ENCODE results near the gene CDH15.
A peak's percentile ranks its signal among the peaks of the same experiment; 100 is the strongest.
"Not testable (repeated sequence)": the region's sequence is repeated elsewhere in the genome, so short reads cannot be mapped to it uniquely, and the experiment has no call there.

CDH15 gene

DNA sequence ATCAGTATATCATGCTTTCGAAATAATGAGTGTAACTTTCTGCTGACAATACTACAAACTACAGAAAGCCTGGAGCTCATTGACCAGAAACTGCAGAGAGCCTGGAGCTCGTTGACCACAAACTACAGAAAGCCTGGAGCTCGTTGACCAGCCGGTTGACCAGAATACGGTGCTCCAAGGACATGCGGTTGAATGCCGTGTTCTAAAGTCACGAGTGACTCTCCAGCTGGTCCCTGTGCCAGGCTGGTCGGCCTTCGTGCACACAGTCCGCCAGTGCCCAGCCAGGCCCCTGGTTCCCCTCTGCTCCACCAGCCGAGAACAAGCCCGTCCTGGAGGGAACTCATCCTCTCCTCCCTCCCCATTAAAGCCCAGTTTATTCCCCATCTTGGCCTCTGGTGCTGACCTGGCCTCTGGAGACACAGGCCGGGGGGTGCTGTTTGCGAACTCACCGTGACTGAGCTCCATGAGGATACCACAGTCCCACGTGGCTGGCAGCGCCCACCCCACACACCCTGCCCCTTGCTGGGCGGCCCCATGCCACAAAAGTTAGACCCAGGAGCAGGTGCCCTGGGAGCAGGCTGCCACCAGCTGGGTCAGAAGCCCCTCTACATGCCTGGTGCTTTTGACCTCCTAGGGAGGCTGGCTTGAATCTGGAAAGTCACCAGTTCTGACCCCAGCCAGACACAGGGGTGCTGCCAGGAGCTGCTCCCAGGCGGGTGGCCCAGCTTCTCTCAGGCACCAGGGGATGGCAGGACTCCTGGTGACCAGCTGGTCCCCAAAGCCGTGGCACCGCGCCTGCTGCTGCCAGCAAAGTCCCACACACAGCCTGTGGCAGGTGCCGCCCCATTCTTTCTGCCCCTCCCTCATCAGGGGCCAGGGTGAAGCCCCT lies 15.5 kb upstream of the CDH15 start:
- no peak for DNase-seq (ENCODE audit: low read depth)

DNA sequence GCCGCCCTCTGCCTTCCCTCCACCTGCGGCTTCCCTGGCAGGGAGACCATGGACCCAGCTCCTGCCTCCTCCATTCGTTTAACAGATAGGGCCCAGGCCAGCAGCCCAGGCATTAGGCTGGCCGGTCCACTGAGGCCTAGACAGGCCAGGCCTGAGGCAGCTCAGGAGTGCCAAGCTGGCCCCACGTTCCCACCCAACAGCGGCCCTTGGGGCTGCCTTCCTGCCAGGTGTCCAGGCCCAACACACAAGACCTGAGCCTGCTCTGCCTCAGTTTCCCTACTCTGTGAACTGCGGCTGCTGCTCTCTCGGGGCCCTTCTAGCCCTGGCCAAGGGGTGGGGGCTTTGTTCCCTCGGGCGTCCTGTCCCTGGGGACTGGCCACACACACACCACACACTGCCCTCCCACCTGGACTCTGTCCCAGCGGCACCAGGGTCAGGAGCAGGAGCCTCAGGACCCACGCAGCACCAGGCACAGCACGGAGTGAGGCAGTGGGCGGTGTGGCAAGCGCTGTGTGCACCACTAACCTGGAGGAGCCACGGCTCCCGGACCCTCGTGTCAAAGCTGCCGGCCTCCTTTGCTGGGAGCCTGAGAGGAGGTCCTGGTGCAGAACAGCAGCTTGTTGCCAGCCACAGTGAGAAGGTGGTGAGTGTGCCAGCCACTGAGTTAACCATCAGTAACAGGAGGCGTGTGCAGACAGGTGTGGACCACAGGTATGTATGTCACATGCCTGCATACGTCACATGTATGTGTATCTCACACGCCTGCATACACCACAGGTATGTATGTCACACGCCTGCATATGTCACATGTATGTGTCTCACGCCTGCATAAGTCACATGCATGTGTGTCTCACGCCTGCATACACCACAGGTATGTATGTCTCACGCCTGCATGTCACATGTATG lies 14.6 kb upstream of the CDH15 start:
- no peak for DNase-seq (ENCODE audit: low read depth)

GRCh38 chr16:89157778-89158177 lies 13.8 kb upstream of the CDH15 start:
- DNase-seq (ENCODE audit: low read depth): no peak

DNA sequence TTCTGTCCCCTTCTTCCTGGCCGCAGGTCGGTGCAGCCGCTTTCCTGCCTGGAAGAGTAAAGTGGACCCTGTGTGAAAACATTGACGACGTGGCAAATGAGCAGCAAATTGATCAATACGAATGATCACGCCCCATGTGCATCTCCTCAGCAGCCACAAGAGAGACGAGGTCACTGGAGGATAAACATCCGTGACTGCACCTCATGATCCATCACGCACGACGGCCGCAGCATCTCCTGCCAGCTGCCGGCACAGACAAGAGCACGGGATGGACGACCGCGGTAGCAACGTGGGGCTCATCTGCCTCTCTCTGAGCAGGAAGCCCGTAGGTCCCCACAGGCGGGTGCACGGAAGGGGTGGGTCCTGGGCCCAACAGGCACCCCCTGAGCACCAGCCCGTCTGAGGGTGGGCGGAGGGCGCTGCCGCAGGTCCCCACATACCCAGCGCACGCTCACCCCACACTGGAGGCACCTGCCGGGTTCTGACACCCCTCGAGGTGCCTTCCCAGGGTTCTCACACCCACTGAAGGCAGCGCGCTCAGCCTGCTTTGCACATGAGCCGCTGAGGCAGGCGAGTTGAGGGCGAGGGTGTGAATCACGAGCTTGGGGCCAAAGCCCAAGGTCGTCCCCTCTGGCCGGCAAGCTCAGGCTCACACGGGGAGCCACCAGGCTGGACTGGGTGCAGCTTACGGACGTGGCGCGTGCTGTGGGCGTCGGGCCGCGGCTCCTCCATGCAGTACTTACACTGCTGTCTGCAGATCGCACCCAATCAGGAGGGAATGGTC lies 12.3 kb upstream of the CDH15 start:
- DNase-seq (ENCODE audit: low read depth): no peak

DNA sequence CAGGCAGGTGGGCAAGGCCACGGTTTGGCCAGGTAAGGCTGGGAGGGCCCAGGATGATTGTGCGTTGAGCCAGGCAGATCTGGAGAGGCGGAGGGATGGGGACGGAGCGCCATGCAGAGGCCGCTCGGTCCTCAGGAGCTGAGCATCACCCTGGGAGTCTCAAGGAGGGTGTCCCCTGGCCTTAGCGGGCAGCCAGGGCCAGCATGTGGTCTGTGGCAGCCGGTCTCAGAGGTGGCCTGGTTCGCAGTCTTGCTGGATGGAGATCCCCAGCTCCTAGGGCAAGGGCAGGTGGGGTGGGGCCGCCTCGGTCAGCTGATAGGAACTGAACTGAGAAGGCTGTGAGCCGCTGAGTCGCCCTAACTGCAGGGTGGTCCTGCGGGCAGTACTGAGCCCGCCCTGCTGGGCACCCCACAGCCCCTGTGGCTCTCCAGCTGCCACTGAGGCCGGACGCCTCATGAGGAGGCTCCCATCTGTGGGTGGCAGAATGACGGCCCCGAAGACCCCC lies 11.6 kb upstream of the CDH15 start:
- no peak for DNase-seq (ENCODE audit: low read depth)

DNA sequence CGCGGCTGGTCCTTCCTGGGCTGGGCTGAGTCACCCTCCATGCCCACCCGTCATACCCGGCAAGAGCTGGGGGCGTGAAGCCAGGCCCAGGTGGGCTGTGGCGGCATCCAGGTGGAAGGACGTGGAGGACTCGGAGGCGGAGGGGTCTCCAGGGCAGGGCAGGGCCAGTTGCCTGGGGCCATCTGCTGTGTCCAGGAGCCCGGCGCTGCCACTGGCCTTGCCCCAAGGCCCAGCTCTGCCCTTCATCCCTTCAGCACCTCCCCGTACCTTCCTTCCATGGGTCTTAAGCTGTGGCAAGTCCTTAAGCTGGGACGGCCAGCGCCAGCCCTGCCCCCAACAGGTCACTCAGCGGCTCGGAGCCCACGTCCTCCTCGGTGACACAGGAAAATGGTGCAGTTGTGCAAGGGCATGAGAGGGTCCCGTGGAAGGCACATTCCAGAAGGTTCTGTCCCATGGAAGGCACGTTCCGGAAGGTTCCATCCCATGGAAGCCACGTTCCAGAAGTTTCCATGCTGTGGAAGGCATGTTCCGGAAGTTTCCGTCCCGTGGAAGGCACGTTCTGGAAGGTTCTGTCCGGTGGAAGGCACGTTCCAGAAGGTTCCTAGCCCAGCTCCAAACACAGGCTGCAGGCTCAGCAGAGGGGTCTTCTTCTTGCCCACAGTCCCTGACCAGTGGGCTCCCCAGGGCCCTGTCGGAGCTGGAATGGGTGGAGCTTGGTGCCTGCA lies 10.4 kb upstream of the CDH15 start:
- no peak for DNase-seq (ENCODE audit: low read depth)

- DNase-seq (ENCODE audit: low read depth): no peak
These were observed 9.5 kb upstream of the CDH15 start for GRCh38 chr16:89161763-89162713.

DNA sequence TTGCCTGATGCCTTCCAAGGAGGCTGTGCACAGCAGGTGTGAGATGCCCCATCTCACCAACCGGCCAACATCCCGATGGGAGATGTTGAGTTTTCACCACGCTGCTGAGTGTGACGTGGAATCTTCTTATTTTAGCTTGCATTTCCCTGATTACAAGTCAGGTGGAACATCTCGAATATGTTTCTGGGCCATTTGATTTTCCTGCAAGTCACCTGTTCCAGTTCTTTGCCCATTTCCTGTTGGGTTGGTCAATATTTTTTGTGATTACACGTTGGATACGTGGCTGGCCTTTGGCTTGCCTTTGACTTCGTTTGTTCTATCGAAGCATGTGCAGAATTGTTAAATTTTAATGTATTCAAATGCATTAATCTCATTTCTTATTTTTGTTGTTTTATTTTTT lies 8.3 kb upstream of the CDH15 start:
- DNase-seq (ENCODE audit: low read depth): no peak

DNA sequence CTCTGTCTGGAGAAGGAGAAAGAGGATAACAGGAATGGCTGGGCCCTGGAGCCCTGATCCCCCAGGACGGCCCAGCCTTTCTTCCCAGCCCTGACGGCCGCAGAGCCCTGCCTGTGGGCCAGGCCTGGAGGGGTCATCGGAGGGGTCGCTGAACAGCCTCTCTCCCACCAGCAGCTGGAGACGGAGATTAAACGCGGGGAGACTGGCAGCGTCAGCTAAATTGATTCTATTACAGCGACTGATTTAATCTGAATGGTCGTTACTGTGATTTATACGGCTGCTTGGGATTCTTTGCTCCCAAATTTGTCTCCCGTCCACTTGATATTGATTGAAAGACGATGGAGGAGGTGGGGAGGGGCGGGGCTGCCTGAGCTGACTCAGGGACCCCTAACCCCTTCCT lies 7.1 kb upstream of the CDH15 start:
- no peak for DNase-seq (ENCODE audit: low read depth)

- DNase-seq (ENCODE audit: low read depth): no peak
These were observed 6.5 kb upstream of the CDH15 start for GRCh38 chr16:89164847-89165680.

DNA sequence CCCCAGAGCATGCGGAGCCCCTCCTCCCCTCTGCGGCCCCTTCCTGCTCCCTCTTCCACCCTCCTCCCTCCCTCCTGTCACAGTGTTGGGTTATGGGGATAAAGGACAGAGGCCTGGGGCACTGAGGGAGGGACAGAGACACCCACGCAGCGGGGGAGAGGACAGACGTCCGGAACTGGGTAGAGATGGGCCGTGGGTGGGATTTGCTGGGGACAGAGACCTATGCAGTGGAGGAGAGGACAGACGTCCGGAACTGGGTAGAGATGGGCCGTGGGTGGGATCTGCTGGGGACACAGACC lies 5.9 kb upstream of the CDH15 start:
- DNase-seq (ENCODE audit: low read depth): not testable (repeated sequence)

DNA sequence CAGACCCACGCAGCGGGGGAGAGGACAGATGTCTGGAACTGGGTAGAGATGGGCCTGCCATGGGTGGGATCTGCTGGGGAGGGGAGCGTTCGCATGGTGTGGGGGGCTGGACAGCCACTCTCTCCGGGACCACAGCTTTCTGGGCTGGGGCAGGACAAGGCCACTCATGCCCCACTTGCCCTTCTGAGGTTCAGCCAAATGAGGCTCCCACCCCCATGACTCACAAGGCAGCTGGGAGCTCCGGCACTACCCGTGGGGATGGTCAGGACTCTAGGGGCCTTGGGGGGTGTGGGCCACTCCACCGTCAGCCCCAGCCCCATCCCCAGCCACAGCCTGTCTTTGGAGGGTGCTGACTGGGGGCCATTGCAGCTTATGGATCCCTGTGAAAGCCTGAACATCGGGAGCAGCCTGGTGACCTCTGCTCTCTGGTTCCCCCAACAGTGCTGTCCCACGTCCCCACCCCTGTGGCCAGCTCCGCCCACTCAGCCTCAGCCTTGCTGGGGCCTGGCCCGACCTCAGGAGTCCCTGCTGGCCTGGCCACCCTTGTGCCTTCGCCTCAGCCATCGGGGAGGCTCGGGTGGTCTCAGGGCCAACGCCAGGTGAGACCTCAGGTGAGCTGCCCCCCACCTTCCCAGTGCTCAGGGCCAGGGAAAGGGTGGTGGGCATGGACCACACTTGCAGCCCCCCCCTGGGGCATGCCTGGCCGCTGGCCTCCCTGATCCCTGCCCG lies 4.7 kb upstream of the CDH15 start:
- DNase-seq (ENCODE audit: low read depth): no peak

- peak; percentile 89 for DNase-seq (ENCODE audit: low read depth)
These were observed 4.1 kb upstream of the CDH15 start for GRCh38 chr16:89167425-89167941.

- DNase-seq (ENCODE audit: low read depth): no peak
These were observed 3.0 kb upstream of the CDH15 start for GRCh38 chr16:89168381-89169189.

GRCh38 chr16:89169778-89170177 lies 1.8 kb upstream of the CDH15 start:
- no peak for DNase-seq (ENCODE audit: low read depth)

DNA sequence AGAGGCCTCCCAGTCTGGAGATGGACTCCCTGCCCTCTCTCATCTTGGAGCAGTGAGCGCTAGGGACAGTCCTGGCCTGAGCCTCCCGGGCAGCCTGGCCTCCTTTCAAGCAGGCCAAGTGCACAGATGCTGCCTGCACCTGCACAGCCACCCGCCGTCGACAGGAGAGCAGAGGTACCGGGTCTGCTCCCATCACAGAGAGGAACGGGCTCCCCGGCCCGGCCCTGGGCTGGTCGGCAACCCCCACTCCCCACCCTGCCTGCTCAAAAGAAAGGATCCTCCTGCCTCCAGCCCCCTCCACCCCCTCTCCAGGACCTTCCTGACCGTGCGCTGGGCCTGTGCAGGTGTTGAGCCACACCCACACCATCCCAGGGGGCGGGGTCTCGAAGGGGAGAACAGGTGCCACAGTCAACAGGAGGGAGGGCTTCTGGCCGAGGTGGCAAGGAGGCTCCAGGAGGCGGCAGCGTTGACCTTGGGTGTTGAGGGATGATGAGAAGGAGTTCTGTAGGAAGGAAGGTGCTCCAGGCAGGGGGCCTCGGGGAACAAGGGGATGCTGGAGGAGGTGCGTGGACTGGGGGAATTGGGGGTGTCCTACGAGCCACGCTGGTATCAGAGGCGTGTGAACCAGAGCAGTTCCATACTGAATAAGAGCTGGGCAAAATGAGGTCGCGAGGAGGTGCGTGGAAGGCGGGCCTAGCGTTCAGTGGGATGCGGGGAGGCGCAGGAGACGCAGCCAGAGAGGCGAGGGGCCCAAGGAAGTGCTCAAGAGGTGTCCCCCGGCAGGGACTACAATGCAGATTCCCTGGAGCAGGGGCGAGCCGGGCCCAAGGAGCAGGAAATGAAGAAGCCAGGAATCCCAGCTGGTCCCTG lies 967 bp upstream of the CDH15 start:
- no peak for DNase-seq (ENCODE audit: low read depth)

DNA sequence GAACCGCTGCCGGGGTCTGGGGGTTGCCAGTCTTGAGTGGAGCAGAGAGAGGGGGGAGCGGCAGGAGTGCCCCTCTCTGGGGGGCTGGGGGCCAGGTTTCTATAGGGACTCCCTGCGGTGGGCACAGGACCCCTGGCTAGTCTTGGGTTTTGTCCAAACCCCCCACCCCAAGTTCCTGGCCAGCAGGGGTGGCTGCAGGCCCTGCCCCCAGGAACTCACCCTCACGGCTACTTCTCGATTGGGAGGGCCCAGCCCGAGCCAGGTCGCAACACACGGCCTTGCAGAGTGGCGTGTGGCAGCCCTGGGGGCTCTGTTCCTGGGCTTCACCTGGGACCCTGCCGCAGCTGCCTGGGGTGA lies 601 bp downstream of the CDH15 start:
- DNase-seq (ENCODE audit: low read depth): no peak

Measured in CMK (cell line).